Left lung (tissue), 10 donors: Measurements from ENCODE around the gene IDUA. TPM values are rescaled to one million over a fixed set of nuclear protein-coding genes. Genes with fewer than 3 reads are reported as not detected.

ENCODE experiments used
- ATAC-seq: fragments of 200-7000 bp; cut with Tn5 transposase; one replicate; pipeline ENCODE4 v1.9.1; 2020; ENCODE audit warnings: moderate library complexity
- DNase-seq, 4 donors: peaks; one replicate each; pipeline ENCODE4 v3.0.0-alpha.2; 2013 to 2020
- H3K27ac ChIP-seq, 2 donors: fragments of 200-600 bp; sonication (generic) in 1 of 2; one replicate each; pipeline versions ENCODE4 v1.5.0 to v1.8.0; 2020 to 2021
- H3K27me3 ChIP-seq, 2 donors: fragments of 200-600 bp; sonication (generic) in 1 of 2; one replicate each; pipeline versions ENCODE4 v1.5.0 to v1.8.0; 2020 to 2021
- H3K36me3 ChIP-seq, 2 donors: fragments of 200-600 bp; sonication (generic) in 1 of 2; one replicate each; pipeline versions ENCODE4 v1.5.0 to v1.8.0; 2020 to 2021
- H3K4me1 ChIP-seq, 2 donors: fragments of 200-600 bp; one replicate each; pipeline ENCODE4 v1.8.0; 2021
- H3K4me3 ChIP-seq, 2 donors: fragments of 200-600 bp; sonication (generic) in 1 of 2; one replicate each; pipeline versions ENCODE4 v1.5.0 to v1.8.0; 2020 to 2021; ENCODE audit warnings: mild to moderate bottlenecking in 1 of 2
- H3K9me3 ChIP-seq, 2 donors: fragments of 200-600 bp; sonication (generic) in 1 of 2; one replicate each; pipeline versions ENCODE4 v1.5.0 to v1.8.0; 2020 to 2021
- CTCF ChIP-seq, 2 donors: fragments of 200-600 bp; sonication (generic) in 1 of 2; IDR thresholded peaks; one replicate each; pipeline versions ENCODE4 v1.5.0 to v1.8.0; 2021; ENCODE audit warnings: antibody characterized with exemption in 2 of 2
- intact Hi-C, 2 donors: fragments of 100-400 bp; cut with DNase I; formaldehyde crosslinking; loops; one replicate each; pipeline versions ENCODE4 v1.11.2 to v1.14.2; 2022
- polyA plus RNA-seq, 6 donors: library from polyadenylated mRNA; unstranded; fragments of 120-200 nt; gene quantifications; one replicate each; pipeline ENCODE4 v1.2.1, GENCODE V29; 2013; ENCODE audit not compliant: insufficient read length in 6 of 6
- total RNA-seq, 2 donors: library from RNA; stranded (reverse); fragmentation: NEBNext Ultra II Directional; extraction: Animal tissue kit (Norgen Biotek cat#: 25700); gene quantifications; one replicate each; pipeline ENCODE4 v1.2.1, GENCODE V29; 2021
- donor health status: DM: no; HTN: yes; CAD: no.
- donor health status: DM: no; HTN: no; CAD: no.

IDUA gene
- total and polyA plus RNA-seq, 8 donors, result 10.1 to 46.8 (median 19.1) TPM

GRCh38 chr4:965048-965765, 21.6 kb upstream of the IDUA start:
- H3K4me1 ChIP-seq, result no peaks in the 10 kb centered on the region
- H3K36me3 ChIP-seq, result peaks cover 0 to 76% of the 10 kb centered on the region in 2 donors
- no peak for TF ChIP-seq CTCF (IDR thresholded peaks at IDR 0.05)
- intact Hi-C loops, result no loop called here
- peaks cover 0 to 5% of the 10 kb centered on the region in 2 donors for H3K27me3 ChIP-seq
- no peak overlapping the region for H3K4me3 ChIP-seq
- H3K9me3 ChIP-seq, result no peaks in the 10 kb centered on the region
- DNase-seq (peak in 1 of 4 donors; percentile 76), ATAC-seq (no peak)
- no peak overlapping the region for H3K27ac ChIP-seq

- intact Hi-C loops, result no loop called here
- Histone ChIP-seq H3K4me1 (peaks cover 0 to 2% of the 10 kb centered on the region in 2 donors), H3K9me3 (no peaks in the 10 kb centered on the region), H3K27me3 (peaks cover 0 to 5% of the 10 kb centered on the region in 2 donors), H3K36me3 (peaks cover 0 to 71% of the 10 kb centered on the region in 2 donors), H3K4me3 (no peak overlapping the region), H3K27ac (no peak overlapping the region)
- no peak for ATAC-seq
- peak in 1 of 4 donors; percentile 71 for DNase-seq
- no peak for TF ChIP-seq CTCF (IDR thresholded peaks at IDR 0.05)
These were observed 21.1 kb upstream of the IDUA start for GRCh38 chr4:965766-966134.

GRCh38 chr4:966266-967112, 20.4 kb upstream of the IDUA start:
- H3K27ac ChIP-seq, result no peak overlapping the region
- peaks cover 0 to 9% of the 10 kb centered on the region in 2 donors for H3K4me1 ChIP-seq
- DNase-seq (peak in 1 of 4 donors; percentile 79), ATAC-seq (no peak)
- H3K9me3 ChIP-seq, result no peaks in the 10 kb centered on the region
- H3K4me3 ChIP-seq, result no peak overlapping the region
- H3K36me3 ChIP-seq, result peaks cover 0 to 63% of the 10 kb centered on the region in 2 donors
- no peak for TF ChIP-seq CTCF (IDR thresholded peaks at IDR 0.05)
- intact Hi-C loops, result no loop called here
- peaks cover 0 to 5% of the 10 kb centered on the region in 2 donors for H3K27me3 ChIP-seq

GRCh38 chr4:967113-968104, 19.4 kb upstream of the IDUA start:
- no peaks in the 10 kb centered on the region for H3K9me3 ChIP-seq
- intact Hi-C loops, result no loop called here

More at GRCh38 chr4:967113-968104, 19.4 kb upstream of the IDUA start:
- Histone ChIP-seq H3K27me3 (peaks cover 0 to 5% of the 10 kb centered on the region in 2 donors), H3K36me3 (peaks cover 0 to 54% of the 10 kb centered on the region in 2 donors), H3K4me1 (peaks cover 9 to 19% of the 10 kb centered on the region in 2 donors), H3K4me3 (no peak overlapping the region), H3K27ac (no peak overlapping the region)
- TF ChIP-seq CTCF (IDR thresholded peaks at IDR 0.05), result no peak
- ATAC-seq (no peak), DNase-seq (peak in 1 of 4 donors; percentile 81)
